GM18867 (cell line): ENCODE results near the gene CABYR.

Experiments
- ATAC-seq: cut with Tn5 transposase; IDR thresholded peaks from one replicate; pipeline ENCODE4 v1.9.1; 2021; ENCODE audit warnings: mild to moderate bottlenecking, moderate library complexity; ENCODE audit not compliant: unreplicated experiment

CABYR gene, protein sequence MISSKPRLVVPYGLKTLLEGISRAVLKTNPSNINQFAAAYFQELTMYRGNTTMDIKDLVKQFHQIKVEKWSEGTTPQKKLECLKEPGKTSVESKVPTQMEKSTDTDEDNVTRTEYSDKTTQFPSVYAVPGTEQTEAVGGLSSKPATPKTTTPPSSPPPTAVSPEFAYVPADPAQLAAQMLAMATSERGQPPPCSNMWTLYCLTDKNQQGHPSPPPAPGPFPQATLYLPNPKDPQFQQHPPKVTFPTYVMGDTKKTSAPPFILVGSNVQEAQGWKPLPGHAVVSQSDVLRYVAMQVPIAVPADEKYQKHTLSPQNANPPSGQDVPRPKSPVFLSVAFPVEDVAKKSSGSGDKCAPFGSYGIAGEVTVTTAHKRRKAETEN

DNA sequence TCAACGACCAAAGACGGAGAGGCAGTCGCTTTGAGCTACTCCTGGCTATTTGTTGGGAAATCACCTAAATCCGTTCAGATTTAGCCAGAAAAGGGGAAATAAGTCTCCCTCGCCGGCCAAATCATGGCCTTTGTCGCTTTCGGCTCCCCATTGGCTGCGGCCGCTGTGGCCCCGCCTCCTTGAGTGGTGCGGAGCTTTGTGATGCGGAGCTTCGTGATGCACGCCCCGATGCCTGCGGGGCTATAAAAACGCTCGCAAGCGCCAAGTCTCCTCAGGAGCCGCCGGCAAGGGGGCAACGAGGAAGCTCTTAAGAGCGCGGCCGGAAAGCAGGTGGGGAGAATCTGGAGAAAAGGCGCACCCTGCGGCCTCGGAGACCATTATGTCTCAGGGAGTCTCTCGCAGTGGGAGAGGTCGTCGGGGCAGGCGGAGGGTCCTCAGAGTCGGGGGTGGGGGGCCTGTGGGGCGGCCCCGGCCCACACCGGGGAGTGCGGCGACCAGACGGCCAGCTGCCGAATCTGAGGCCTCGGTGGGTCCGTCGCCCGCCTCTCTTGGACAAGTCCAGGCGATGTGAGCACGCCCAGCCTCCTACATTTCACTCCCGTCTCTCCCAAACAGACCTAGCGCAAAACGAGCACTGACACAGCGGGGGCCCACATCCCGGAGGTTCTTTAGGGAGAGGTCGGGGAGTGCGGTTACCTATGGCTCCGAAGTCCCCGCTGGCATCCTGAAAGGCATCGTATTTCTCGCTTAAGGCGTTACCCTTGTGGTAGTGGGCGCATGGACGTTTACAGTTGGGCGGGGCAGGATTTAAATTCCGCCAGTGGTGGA lies at the start of gene CABYR:
TSS of gene CABYR (plus strand) at position 274 of the 828 bp plus-strand sequence. CDS start 4,053 bp downstream, outside the sequence.
- ATAC-seq, result peak; percentile 64

DNA sequence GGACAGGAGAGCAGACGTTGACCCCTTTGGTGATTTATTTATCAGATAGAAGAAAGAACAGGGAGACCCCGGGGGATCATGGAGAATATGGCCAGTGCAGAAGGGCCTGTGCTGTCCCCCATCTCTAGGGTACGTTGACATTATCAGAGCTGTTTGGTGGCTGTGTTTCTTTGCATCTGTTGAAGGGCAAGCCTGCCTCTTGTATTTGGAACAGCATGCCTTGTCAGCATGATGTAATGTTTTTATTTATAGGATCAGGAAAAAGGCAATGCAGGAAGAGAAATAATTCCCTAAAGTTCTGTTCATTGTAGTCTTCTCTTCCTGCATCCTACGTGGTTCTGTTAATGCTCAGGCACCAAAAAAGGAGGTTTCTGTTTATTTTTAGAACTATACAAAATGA lies 49.8 kb upstream of the CABYR start:
- ATAC-seq, result no peak

DNA sequence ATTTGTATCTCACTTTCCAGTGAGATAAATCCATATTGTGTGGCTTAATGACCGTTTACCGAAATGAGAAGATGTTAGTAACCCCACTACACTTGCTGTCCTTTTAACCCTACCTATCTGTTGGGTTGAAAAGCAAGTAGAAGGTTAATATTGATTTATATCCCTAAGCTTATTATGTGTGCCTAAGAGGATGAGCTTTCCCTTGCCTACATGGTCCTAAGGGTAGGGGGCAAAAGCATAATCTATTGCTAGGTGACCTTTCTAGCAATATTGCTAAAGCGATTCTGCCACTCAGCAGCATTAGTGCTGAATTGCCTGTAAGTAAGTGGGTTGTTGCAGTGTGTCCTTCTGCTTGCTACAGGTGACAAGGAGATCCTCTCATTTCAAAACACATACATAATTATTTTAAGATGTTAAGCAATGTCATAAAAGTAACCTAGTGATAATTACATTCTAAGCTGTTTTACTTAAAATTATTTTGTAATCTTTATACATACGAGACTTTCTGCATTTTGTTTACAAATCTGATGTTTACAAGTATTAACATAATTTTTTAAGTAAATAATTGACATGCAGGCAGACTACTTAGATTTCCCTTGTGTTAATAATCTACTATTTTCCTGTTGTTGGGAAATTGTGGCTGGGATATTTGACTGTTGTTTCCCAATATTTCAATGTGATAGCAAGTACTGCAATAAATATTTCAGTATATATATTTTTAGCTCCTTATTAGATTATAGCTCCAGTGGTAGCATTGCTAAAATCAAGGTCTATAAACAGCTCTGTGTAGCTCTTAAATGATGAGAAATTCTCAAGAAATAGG lies 49.1 kb upstream of the CABYR start:
- no peak for ATAC-seq

DNA sequence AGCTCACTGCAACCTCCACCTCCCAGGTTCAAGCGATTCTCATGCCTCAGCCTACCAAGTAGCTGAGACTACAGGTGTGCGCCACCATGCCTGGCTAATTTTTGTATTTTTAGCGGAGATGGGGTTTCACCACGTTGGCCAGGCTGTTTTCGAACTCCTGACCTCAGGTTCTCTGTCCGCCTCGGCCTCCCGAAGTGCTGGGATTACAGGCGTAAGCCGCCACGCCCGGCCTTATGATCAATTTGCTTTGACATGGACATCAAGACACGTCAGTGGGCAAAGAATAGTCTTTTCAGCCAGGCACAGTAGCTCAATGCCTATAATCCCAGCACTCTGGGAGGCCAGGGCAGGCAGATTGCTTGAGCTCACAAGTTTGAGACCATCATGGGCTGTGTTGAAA lies 48.0 kb upstream of the CABYR start:
- ATAC-seq, result no peak

DNA sequence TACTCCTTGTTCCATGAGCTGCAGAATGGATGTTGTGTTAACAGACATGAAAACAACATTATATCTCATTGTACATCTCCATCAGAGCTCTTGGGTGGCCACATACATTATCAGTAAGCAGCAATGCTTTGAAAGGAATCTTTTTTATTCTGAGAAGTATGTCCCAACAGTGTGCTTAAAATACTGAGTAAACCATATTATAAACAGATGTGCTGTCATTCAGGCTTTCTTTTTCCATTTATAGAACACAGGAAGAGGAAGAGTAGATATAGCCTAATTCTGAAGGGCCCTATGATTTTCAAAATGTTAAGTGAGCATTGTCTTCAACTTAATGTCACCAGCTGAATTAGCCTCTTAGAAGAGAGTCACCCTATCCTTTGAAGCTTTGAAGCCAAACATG lies 44.3 kb upstream of the CABYR start:
- no peak for ATAC-seq

DNA sequence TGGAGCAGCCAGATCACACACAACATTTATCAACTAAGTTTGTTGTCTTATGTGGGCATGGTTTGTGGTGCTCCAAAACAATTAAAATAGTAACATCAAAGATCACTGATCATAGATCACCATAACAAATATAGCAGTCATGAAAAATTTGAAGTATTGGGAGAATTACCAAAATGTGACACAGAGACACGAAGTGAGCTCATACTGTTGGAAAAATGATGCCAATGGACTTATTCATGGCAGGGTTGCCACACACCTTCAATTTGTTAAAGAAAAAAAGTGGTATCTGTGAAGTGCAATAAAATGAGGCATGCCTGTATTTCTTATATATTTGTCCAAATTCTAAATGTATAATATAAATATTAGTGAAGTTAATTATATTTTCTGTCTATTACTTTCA lies 42.9 kb upstream of the CABYR start:
- no peak for ATAC-seq

DNA sequence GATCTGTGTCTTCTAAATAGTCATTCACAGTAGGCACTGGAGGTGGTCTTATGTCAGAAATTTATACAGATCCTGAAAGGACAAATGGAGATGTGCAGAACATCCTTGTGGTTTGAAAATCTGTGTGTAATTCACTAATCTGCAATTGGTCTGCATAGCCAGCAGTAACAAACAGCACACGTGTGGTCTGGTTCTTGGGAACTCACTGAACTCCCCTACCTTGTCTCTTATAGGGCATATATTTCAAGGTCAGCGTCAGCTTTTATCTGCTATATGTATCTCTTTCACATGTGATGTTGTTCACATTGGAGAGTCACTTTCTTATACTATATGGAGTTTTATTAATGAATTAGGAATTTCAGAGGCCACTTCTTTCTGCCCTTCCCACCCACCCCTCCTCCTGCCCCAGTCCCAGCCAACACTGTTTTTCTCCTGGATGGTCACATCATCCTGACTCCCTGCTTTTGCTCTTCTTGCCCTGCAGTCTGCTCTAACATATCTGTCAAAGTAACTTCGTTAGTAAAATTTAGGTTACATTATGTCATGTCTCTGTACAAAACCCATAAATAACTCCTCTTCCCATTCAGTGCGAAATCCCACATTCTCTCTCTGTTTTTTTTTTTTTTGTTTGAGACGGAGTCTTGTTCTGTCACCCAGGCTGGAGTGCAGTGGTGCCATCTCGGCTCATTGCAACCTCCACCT lies 35.4 kb upstream of the CABYR start:
- ATAC-seq, result no peak

DNA sequence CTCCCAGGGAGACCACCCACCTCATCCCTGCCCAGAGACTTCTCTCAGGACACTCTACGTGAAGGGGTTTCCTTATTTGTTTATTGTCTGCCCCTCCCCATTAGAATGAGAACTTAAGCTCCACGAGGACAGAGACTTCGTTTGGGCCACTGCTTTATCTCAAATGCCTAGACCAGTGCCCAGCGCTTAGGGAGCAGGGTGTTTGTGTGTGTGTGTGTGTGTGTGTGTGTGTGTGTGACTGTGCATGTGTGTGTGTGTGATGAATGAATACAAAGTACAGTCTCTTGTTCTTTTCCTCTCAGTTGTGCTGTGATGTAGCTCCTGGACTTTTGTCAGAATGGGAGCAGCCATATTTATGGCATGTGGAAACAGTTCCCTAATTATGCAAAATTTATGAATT lies 34.4 kb upstream of the CABYR start:
- ATAC-seq, result no peak

DNA sequence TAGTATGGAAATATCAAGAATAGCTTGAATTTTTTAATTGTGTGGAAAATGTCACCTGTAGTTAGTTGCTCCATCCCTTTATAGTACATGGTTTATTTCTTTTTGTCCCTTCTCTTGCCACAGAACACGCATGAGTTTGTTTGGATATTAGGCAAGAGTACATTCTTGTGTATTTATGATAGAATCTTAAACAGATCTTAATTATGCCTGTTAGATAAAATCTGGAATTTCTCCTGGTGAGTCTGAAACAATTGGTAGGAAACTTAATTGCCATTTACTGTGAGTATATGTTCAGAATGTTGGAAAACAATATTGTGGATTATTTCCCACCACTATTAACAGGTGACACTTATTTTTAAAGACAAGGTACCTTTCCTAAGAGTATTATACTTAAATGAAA lies 30.2 kb upstream of the CABYR start:
- ATAC-seq, result no peak

DNA sequence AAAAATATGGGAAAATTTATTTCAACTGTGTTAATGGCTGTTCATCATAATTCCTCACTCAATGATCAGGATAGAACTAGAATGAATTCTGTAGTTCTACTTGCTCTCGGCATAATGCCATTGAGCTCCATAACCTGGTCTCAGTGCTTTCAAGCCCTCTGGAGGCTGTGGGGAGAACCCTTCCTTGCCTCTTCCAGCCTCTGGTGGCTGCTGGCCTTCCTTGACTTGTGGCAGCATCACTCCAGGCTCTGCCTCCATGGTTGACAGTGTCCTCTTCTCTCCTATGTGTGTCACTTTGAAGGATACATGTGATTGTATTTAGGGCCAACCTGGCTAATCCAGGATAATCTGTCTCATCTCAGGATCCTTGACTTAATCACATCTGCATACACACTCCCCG lies 26.9 kb upstream of the CABYR start:
- ATAC-seq, result no peak

DNA sequence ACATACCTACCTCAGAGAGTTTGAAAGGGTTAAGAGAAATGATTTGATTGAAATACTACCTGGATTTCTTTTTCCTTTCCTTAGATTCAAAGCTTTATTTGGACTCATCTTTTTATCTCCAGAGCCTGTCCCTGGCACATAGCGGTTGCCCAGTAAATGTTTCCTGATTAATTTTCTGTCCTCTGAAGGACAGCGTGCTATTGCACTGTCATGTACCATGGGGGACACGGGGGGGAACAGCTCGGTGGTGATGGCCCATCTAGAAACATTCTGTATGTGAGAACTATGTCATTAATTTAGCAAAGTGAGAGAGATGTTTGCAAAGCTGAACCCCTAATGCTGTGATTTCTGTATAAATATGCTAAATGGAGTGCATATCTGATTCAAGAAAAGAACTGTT lies 26.4 kb upstream of the CABYR start:
- ATAC-seq, result no peak

DNA sequence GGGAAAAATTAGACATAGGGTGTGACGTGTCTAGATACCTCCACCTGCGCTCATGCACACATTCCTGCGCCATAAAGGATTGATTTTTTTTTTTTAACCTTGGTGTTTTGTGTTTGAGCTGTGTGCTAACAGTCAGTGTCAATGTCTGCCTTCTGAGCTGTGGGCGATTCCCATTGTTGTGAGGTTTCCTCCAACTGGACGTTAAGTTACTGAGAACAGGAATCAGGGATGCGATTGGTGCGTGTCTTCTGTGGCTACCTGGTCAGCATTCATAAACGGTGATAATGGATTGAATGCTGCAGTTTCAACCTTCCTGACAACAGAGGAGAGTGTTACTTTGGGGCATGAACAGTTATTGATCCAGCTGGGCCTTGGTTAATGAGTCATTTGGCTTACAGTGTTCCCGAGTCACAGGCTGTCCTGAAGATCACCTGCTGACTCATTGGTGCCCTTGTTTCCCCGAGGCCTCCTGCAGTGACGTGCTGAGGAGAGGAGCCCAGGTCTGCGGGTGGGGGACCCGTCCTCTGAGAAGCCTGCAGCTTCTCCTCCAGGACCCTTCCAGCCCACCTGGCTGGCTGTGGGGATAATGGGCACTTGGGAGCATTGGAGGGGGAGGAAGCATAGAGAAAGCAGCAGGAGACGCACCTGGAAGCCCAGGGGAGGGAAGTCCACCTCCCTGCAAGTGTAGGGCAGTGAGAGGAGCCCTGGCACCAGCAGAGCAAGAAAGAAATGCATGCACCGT lies 25.8 kb upstream of the CABYR start:
- ATAC-seq, result no peak

DNA sequence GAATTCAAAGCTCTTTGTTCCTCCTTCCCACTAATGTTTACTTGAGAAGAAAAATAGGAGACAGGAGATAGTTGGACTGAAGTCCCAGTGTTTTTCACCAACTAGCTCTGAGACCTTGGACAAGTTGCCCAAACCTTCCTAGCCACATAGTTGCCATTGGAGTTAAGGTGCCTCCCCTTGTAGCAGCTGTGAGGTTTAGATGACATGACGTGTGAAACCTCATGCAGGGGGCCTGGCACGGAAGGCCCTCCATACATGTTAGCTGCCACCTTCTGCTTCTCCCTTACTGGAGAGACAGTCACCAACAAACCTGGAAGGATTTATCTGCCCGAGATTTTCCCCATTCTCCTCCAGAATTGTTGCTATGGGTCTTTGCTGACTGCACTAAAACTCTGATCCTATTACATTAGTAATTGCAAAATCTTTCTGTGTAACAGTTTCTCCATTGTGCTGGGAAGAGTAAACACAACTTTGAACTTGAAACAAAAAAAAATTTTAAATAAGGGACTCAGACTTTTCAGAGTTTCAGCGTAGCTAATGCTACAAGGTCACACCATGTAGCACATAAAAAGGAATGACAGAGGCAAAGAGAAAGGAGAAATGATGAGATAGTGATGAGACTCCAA lies 23.8 kb upstream of the CABYR start:
- no peak for ATAC-seq

DNA sequence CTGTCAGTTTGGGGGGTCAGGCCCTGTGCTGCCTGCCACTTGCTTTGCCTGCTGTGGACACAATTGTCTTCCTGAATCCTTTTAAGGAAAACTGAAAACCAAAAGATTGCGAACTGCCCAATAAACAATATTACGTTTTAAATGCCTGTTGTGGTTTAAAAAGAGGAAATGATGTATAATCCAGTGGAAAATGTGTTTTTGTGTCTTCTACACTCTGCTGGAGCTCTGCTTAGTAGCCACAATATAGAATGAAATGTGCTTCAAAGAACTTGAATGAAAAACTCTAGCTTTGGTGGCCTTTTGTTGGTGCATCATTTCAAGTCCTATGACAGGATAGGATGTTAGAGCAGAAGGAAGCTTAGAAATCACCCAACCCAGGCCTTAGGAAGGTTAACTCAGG lies 23.2 kb upstream of the CABYR start:
- no peak for ATAC-seq

DNA sequence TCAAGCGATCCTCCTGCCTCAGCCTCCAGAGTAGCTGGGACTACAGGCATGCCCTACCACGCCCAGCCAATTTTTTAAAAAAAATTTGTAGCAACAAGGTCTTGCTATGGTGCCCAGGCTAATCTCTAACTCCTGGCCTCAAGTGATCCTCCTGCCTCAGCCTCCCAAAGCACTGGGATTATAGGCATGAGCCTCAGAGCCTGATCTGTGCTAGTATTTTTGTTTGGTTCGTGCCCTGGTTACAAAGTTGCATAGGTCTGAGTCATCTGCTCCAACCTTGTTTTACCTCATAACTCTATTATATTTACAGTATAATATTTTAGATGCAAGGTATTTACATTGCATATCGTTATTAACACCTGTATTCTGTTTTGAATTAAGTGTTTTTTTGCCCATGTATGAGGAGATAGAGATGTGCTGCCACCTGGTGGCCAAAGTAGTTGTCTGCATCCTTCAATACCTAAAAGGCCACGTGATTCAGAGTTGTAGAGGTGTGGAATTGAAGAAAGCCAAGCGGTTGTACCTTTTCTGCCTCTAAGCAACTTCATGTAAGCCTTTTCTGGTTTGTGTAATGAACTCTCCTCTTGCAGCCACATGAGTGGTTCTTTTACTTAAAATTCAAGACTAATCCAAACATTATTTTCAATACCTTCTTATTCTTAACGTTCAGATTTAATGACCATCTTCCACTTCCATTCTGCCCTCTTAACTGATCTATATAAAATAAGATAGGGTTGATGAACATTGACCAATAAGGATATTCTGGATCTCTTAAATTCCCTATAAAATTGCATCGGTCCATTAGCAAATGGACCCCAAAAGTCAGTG lies 19.9 kb upstream of the CABYR start:
- peak; percentile 90 for ATAC-seq

DNA sequence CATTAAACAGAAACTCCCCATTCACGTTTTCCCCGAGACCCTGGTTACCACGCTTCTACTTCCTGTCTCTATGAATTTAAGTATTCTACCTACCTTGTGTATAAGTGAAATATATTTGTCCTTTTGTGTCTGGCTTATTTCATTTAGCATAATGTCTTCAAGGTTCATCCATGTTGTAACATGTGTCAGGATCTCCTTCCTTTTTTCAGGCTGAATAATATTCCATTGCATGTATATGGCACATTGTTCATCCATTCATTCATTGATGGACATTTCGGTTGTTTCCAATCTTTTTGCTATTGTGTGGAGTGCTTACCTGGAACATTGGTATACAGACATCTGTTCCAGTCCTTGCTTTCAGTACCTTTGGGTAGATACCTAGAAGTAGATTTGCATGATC lies 18.2 kb upstream of the CABYR start:
- no peak for ATAC-seq

DNA sequence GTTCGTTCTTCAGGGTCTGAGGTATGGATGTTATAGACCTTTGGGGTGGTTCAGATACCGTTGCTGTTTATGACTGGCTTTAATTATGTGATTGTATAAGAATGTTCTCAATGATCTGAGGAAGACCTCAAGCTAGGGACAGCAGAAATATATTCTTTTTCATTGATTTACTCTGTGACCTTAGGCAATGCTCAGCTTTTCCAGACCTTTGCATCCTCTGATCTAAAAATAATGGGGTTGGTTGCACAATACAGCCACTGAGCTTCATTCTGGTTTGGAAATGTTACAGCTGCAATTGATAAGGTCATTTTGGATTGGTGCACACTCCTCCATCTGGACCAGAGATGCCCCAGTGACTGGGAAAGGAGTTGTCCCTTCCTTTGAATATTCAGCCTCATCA lies 17.2 kb upstream of the CABYR start:
- no peak for ATAC-seq

DNA sequence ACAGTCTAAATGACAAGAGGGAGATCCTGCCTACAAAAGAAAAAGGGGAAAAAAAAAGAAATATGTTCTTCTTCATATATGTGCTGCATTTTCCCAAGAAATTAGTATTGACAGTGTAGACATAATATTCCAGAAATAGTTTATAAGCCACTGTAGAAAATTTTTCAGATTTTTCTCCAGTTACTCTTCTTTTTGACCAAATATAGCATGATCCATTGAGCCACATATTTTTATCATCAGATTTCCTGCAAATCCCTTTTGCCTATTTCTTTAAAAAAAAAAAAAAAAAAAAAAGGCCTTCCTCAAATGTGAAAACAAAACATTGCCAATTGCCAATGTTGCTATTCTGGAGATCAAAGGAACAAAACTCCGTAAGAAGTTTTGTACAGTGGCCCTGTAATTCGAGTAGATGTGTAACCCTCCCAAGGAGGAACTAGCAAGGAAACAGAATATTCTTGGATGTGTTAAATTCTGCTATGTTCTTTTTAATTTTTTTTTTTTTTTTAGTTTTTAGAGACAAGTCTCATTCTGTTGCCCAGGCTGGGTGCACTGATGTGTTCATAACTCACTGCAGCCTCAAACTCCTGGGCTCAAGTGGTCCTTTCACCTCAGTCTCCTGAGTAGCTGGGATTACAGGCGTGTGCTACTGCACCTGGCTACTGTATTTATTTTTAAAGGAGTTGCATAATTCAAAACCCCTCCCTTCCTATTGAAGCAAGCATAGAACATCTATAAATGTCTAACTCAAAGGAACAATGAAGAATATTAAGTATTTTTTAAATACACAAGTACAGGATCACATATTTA lies 12.5 kb upstream of the CABYR start:
- ATAC-seq, result no peak
